Measurements from ENCODE around the gene PRKAR1B.
"Not testable (repeated sequence)": the region's sequence is repeated elsewhere in the genome, so short reads cannot be mapped to it uniquely, and the experiment has no call there.

Gene PRKAR1B

DNA sequence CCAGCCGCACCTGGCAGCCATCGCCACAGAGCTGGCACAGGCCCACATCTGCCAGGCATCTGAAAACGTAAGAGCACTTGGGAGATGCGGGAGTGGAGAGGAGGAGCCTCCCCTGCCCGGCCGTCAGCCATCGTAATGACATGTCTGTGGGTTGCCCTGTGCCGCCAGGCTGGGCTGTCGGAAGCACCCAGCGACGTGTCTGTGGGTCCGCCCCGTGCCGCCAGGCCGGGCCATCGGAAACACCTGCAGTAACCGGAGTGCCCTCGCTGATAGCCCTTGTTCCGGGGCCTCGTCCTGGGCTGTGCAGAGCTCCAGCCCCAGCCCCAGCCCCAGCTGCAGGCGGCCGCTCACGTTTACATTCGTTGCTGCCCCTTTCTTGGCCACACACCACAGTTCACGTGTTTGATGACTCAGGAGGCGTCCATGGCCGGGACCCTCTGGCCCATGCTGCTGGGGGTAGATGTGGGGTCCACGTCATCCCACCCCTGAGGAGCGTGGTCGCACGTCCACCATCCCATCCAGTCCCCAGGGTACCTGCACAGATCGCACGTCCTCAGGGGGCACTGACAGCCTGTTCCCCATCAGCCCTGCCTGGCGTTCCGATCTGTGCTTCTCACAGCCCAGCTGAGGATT, 30.0 kb upstream of the PRKAR1B start:
- DNase-seq, result no peak

DNA sequence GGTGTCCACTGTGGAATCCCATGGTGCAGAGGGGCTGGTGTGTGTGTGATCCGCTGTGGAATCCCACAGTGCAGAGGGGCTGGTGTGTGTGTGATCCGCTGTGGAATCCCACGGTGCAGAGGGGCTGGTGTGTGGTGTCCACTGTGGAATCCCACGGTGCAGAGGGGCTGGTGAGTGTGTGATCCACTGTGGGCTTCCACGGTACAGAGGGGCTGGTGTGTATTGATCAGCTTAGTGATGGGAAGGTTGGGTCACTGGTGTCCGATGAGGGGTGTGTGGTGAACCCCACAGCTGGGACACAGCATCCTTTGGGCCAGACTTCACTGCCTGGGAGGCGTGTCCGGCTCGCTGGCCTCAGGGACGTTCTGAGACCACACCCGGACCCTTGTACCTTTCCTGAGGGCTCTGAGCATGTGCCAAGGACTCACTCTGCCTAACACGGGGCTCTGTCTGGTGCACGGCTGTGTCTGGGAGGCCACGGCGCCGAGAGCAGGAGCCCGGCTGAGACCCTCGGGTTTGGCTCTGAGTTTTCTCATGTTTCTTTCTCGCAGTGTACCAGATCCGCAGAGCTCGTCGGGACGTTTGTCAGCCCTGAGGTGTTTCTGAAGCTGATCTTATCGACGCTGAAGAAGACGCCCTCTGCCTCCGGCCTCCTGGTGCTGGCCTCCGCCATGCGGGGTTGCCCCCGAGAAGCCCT, 29.3 kb upstream of the PRKAR1B start:
- no peak for DNase-seq

DNA sequence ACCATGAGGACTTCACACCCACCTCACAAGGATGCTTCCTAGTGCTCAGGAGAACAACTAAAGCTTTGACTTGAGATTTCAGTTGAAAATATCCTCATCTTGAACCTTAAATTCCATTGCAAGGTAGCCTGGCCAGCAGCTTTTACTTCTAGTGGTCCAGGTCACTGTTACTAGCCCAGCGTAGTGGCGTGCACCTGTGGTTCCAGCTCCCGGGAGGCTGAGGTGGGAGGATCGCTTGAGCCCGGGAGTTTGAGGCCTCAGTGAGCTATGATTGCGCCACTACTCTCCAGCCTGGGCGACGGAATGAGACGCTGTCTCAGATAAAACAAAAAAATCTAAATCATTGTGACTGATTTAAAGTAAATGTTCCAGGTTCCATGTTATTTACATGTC, 28.3 kb upstream of the PRKAR1B start:
- no peak for DNase-seq

DNA sequence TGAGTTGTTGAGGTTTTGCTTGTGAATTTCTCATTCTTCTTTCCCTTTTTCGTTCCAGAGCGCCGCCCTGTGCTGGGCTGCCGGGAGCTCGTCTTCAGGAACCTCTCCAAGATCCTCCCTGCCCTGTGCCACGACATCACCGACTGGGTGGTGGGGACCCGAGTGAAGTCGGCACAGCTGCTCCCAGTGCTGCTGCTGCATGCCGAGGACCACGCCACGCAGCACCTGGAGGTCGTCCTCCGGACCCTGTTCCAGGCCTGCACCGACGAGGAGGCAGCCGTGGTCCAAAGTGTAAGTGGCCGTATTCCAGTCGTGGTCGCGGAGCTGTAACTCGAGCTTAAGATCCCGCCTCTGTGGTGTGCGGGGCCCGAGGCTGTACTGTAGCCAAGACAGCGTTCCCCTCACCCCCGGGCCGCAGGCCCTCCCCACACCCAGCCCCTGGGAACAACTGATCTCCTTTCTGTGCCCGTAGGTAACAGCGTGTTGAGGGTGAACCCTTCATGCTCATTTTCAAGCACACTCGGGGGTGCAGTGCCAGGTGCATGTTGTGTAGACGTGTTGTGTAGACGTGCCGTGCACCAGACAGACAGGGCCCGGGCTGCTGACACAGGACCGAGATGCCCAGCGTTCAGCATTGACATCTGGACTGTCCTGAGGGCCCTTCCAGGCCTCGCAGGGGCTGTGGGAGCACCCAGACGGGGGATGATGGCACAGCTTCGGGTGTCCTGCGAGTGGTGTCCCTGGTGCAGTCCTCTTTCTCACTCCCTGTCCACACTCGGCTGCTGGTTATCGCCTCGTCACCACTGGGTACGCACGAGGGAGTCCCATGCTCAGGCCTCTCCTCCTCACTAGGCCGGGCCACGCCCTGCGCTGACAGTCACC, 27.7 kb upstream of the PRKAR1B start:
- no peak for DNase-seq

DNA sequence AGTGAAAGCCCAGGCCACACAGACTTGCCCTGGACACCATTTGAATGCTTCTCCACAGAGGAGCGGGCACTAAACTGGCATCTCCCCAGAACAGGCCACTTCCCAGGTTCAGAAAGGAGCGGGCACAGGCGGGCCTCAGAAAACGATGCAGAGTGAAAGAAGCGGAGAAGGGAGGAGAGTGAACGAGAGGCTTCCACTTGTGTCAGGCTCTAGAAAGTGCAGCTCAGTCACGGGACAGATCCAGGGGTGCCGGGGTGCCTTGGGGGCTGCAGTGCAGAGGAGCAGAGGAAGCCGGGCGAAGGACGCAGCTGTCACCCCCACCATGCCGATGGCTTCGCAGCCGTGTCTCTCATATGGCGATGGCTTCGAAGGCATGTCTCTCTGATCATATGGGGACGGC, 26.1 kb upstream of the PRKAR1B start:
- no peak for DNase-seq

DNA sequence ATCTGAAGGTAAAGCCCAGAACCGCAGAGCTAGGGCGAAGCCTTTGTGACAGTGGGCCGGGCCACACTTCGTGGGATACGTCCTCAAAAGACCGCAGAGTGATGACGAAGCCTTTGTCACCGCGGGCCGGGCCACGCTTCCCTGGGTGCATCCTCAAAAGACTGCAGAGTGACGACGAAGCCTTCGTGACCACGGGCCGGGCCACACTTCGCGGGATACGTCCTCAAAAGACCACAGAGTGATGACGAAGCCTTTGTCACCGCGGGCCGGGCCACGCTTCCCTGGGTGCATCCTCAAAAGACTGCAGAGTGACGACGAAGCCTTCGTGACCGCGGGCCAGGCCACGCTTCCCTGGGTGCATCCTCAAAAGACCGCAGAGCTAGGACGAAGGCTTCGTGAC, 25.2 kb upstream of the PRKAR1B start:
- DNase-seq, result not testable (repeated sequence)

DNA sequence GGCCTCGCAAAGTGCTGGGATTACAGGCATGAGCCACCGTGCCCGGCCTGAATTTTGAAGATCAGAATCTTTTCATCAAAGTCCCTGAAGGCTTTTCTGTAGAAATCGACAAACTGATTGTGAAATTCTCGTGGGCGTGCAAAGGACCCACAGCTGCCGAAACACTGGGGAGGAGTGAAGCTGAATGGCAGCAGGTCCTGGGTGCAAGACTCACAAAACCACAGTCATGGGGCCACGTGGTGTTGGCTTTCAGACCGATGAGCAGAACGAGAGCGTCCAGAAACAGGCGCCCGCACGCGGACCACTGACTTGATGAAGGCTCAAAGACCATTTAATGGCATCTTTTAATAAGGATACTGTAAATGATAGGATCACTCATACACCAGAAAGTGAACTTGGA, 24.7 kb upstream of the PRKAR1B start:
- no peak for DNase-seq

DNA sequence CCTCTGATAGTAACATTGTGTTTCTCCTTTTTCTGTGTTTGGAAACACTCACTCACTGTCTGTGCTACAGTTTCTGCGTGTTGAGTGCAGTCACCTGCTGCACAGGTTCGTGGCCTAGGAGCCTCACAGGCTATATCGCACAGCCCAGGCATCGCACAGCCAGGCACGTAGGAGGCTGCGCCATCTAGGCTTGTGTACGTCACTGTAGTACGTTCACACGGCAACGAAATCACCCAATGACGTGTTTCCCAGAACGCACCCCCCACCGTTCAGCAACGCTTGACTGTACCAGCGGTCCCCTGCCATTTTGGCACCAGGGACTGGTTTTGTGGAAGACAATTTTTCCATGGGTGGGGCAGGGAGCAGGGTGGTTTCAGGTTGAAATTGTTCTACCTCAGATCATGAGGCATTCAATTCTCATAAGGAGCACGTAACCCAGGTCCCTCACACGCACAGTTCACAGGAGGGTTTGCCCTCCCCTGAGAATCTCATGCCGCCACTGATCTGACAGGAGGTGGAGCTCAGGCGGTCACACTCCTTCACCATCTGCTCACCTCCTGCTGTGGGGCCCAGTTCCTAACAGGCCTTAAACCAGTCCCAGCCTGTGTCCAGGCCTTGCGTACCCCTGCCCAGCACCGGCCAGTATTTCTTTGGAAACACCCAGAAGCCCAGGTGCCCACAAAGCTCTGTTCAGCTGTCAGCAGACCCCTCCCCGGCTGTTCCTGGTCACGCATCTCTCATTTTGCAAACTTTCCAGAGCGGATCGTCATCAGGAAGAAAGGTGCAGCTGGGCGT, 23.2 kb upstream of the PRKAR1B start:
- DNase-seq, result no peak

DNA sequence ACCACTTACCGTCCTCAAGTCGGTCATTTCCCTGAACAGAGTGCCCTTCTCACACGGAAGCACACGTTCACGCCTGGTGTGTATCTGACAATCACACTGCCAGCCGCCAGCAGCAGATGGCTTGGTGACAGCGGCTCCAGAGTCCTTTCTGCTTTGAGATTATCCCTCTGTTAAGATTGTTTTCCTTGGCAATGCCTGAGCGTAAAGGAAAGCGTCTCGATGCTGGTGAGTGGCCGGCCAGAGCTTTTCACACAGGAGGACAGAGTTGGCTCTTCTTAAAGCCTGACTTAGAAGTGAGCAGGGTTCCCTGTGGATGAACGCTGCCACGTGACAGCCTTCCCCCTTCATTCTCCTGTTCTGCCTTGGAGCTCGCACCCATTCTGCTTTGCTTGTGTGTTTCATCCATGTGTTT, 22.1 kb upstream of the PRKAR1B start:
- no peak for DNase-seq

DNA sequence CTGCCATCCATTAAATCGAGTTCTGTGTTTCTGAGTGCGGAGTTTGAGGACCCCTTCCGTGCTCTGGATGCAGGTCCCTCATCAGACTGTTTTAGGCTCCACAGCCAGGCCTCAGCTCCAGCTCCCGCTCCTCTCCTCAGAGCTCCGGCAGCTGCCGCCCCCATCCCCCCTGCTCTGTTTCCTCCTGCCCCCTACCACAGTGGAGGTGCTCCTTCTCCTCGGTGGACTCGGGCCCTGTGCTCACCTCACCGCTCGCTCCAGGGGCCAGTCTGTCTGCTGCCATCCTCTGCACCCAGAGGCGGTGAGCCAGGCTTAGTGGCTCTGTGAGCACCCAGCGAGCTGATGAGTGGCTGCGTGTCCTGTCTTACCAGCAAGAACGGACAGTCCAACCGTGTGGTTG, 21.4 kb upstream of the PRKAR1B start:
- DNase-seq, result no peak

DNA sequence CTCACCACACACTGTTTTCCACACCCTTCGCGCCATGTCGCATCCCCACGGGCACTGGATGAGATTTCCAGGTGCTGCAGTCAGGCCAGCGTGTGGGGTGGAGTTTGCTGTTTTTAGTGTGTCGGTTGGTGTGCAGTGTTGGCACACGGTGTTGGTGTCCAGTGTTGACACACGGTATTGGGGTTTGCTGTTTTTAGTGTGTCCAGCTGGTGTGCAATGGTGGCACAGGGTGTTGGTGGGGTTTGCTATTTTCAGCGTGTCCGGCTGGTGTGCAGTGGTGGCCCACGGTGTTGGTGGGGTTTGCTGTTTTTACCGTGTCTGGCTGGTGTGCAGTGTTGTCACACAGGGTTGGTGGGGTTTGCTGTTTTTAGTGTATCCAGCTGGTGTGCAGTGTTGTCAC, 20.1 kb upstream of the PRKAR1B start:
- no peak for DNase-seq

DNA sequence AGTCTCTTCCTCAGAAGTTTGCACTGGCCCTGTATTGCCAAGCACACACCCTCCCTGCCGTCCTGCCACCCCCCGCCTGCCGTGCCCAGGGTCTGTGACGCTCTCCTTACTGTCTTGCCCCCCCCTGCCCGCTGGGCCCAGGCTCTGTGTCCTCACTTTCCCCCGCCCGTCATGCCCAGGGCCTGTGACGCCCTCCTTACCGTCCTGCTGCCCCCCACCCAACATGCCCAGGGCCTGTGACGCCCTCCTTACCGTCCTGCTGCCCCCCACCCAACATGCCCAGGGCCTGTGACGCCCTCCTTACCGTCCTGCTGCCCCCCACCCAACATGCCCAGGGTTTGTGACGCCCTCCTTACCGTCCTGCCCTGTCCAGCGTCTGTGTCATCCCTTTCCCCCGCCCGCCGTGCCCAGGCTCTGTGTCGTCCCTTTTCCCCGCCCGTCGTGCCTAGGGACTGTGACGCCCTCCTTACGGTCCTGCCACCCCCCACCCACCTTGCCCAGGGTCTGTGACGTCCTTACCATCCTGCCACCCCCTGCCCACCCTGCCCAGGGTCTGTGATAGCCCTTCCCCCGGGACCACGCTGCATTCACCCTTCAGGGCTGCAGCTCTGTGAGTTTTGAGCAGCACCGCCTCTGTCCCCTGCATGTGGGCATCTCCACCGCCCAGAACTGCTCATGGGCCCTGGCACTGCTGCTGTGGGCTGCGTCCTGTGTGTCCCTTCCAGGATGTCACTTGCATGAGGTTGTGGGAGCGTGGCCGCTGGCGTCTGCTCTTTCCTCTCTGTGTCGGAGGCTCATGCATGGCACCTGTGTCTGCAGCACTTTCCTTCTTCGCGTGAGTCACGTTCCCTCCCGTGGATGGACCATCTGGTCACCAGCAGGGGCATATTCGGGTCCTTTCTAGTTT, 19.3 kb upstream of the PRKAR1B start:
- DNase-seq, result no peak

DNA sequence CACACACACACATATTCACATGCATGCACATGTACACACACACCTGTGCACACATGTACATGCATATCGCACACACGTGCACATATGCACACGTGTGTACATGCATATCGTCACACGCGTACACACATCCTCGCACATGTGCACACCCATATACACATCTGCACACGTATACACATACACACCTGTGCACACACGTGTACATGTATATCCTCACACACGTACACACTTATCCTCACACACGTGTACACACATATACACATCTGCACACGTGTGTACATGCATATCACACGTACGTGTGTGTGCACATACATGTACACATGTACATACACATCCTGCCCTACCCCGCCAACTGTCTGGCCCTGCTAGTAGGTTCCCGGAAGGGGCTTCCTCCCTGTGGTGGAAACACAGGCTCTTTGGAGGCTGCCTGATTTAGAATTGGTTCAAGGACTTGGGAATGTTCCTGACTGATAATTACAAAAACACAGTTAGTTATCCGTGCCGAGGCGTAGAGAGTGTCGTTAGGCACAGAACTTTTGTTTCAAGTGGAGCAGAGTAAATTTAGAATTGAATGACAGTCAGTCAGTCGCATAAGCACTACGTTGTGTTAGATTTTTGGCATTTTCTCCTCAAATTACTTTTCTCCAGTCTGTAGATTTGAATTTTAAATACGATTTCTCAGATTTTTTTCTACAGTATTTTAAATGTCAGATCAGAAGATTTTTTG, 18.5 kb upstream of the PRKAR1B start:
- DNase-seq, result no peak

DNA sequence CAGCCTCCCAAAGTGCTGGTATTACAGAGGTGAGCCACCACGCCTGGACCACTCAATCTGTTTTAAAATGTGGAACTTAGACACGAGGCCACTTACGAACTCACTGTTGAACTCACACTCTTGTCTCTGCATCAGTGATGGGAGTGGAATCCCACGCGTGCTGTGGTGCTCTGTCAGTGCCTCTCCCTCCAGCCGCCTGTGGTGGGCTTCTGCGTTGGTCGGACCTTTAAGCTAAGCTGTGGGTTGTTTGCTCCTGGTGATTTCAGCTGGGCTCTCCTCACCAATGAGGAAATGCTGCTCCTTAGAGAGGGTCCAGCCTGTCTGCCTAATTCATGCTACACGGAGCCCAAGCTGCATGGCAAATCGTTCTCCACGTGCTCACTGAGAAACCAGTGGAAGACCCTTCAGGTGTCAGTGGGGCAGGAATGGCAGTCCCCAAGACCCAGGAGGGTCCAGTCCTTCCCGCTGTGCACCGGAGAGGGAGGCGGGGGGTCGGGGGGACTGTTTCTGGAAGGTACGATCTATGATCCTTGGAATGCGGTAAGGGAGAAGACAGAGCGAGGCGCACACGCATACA, 17.9 kb upstream of the PRKAR1B start:
- no peak for DNase-seq

DNA sequence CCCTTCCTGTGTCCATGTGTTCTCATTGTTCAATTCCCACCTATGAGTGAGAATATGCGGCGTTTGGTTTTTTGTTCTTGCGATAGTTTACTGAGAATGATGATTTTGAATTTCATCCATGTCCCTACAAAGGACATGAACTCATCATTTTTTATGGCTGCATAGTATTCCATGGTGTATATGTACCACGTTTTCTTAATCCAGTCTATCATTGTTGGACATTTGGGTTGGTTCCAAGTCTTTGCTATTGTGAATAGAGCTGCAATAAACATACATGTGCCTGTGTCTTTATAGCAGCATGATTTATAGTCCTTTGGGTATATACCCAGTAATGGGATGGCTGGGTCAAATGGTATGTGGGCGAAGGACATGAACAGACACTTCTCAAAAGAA, 17.0 kb upstream of the PRKAR1B start:
- DNase-seq, result not testable (repeated sequence)

DNA sequence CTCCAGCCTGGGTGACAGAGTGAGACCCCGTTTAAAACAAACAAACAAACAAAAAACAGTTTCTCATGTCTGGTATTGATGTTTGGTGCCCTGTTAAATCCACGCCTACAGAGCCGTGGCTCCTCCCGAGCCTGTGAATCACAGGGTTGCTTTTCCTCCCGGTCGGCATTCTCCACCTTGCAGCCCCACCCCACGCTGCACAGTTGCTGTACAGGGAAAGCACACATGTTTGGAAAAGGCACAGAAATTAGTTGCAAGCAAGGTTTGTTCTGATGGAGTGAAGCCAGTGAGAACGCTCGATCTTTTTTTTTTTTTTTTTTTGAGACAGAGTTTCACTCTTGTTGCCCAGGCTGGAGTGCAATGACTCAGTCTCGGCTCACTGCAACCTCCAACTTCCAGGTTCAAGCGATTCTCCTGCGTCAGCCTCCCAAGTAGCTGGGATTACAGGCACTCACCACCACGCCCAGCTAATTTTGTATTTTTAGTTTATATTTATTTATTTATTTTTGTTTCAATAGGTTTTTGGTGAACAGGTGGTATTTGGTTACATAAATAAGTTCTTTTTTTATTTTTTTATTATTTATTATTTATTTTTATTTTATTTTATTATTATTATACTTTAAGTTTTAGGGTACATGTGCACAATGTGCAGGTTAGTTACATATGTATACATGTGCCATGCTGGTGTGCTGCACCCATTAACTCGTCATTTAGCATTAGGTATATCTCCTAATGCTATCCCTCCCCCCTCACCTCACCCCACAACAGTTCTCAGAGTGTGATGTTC, 16.5 kb upstream of the PRKAR1B start:
- not testable (repeated sequence) for DNase-seq

DNA sequence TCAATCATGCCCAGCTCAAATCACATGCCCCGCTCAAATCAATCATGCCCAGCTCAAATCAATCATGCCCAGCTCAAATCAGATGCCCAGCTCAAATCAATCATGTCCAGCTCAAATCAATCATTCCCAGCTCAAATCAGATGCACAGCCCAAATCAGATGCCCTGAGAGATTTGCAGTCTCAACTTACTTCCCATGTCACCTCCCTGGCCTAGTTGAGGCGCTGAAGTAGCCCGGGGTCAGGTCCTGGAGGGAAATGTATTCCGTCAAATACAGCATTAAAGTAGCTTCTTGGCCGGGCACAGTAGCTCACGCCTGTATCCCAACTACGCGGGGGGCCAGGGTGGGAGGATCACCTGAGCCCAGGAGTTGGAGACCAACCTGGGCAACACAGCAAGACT, 15.7 kb upstream of the PRKAR1B start:
- DNase-seq, result no peak

DNA sequence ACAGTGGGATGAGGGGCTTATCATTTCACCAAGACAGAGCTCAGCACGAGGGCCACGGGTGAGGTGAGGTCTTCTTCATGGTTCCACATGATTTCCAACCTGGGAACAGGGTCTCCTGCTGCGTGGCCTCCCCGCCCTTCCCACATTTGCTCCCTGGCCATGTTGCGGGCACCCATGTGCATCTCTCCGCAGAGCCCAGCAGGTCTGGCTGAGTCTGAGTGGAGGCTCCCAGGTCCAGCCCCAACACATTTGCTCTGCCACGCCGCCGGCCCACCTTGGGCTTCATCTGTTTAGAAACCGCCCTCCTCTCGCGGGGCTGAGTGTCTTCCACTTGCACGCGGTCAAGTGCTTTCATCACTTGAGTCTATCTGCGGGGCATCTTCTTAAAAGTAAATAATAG, 14.8 kb upstream of the PRKAR1B start:
- no peak for DNase-seq

DNA sequence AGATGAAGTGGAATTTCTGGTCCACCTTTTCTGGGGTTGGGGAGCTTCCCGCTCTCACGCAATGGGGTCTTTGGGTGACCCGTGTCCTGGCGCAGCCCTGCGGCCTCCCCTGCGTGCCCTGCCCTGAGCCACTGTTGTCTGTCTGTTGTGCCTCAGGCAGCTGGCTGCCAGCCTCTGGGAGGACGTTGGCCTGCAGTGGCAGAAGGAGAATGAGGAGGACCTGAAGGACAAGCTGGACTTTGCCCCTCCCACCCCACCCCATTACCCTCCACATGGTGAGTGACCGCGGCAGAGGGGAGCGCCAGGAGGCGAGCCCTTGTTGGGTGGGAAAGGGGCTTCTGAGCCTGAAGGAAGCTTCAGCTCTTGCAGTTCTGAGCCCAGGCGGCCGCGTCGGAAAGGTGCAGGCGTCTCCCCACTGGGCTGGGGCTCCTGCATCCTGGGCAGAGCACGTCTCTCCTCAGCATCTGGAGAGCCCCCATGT, 14.2 kb upstream of the PRKAR1B start:
- DNase-seq, result no peak
